ENCODE results near the gene HDAC11.

HDAC11 gene

DNA sequence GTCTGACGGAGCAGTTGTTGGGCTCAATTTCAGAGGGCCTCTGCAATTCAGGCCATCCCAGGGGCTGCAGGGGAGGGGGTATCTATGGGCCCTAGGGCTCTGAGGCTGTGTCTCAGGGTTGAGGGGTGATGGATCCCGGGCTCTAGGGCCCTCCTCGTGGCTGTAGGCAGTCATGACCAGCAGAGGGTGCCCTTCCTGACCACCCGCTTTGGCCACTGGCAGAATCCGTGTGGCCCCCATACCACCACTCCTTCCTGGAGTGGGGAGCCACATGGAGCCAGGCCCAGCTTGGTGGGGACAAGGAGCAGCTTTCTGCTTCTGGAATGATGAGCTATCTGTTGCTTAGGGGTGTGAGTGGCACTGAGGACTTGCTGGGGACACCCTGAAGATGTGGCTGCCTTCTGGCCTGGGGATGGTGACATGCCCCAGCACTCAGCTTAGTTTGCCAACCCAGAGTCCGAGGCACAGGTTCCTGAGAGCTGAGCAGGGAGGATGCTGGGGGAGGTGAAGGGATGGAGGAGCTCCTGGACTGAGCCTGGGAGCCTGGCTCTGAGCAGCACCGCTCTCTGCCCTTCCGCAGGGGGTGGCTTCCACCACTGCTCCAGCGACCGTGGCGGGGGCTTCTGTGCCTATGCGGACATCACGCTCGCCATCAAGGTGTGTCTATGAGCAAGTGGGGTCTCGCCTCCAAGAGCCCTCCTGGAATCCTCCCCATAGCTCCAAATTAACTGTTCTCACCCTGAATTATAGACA lies 20.2 kb downstream of the HDAC11 start:
- Mint-ChIP-seq H3K36me3 (ENCODE audit: insufficient read depth) (peaks cover 3% of the 10 kb centered on the region), H3K9me3 (no peaks in the 10 kb centered on the region), H3K27ac (ENCODE audit: low read depth) (no peak overlapping the region), H3K4me3 (no peak overlapping the region), H3K4me1 (peaks cover 3% of the 10 kb centered on the region), H3K27me3 (no peaks in the 10 kb centered on the region)
- no peak for ATAC-seq (replicated peaks; ENCODE audit: extremely low read depth, poor library complexity, severe bottlenecking)
- no peak for DNase-seq (ENCODE audit: low spot score in 2 of 2)

GRCh38 chr3:13501056-13501455 lies 20.9 kb downstream of the HDAC11 start:
- H3K27me3 Mint-ChIP-seq: no peaks in the 10 kb centered on the region
- H3K4me3 Mint-ChIP-seq: no peak overlapping the region
- peaks cover 1% of the 10 kb centered on the region for H3K36me3 Mint-ChIP-seq (ENCODE audit: insufficient read depth)
- H3K9me3 Mint-ChIP-seq: no peaks in the 10 kb centered on the region
- DNase-seq (ENCODE audit: low spot score in 2 of 2) (no peak), ATAC-seq (replicated peaks; ENCODE audit: extremely low read depth, poor library complexity, severe bottlenecking) (no peak)
- no peaks in the 10 kb centered on the region for H3K4me1 Mint-ChIP-seq
- H3K27ac Mint-ChIP-seq (ENCODE audit: low read depth): no peak overlapping the region

DNA sequence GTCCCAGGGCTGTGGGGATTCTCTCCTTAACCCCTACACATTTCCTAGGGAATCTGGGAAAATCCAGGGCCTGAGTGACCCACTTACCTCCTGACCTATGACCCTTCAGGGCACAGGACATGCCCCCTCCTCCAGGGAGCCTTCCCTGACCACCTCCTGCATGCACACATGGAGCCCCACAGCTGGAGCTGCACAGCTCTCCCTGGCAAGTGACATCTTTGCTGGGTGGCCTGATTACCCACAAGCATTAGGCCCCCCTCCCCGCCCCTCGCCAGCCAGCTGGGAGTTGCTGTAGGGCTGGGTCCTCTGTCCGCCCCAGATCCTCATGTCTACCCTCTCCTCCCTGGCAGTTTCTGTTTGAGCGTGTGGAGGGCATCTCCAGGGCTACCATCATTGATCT lies 21.4 kb downstream of the HDAC11 start:
- Mint-ChIP-seq H3K36me3 (ENCODE audit: insufficient read depth) (peaks cover 1% of the 10 kb centered on the region), H3K27ac (ENCODE audit: low read depth) (no peak overlapping the region), H3K4me1 (no peaks in the 10 kb centered on the region), H3K27me3 (no peaks in the 10 kb centered on the region), H3K9me3 (no peaks in the 10 kb centered on the region), H3K4me3 (no peak overlapping the region)
- ATAC-seq (replicated peaks; ENCODE audit: extremely low read depth, poor library complexity, severe bottlenecking) (no peak), DNase-seq (ENCODE audit: low spot score in 2 of 2) (no peak)

GRCh38 chr3:13501958-13502790 lies 22.1 kb downstream of the HDAC11 start:
- Mint-ChIP-seq H3K4me3 (no peak overlapping the region), H3K27me3 (no peaks in the 10 kb centered on the region), H3K4me1 (no peaks in the 10 kb centered on the region), H3K36me3 (ENCODE audit: insufficient read depth) (peaks cover 1% of the 10 kb centered on the region), H3K9me3 (no peaks in the 10 kb centered on the region), H3K27ac (ENCODE audit: low read depth) (no peak overlapping the region)
- no peak for DNase-seq (ENCODE audit: low spot score in 2 of 2)
- ATAC-seq (replicated peaks; ENCODE audit: extremely low read depth, poor library complexity, severe bottlenecking): no peak

DNA sequence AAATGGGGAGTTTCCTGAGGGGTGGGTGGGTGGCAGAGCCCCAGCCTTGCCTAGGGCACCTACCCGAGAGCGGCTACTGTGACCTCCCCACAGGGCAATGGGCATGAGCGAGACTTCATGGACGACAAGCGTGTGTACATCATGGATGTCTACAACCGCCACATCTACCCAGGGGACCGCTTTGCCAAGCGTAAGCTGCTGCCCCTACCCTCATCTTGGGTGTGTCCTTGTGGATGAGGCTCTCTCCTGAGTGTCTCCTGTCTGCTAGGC lies 22.6 kb downstream of the HDAC11 start:
- Mint-ChIP-seq H3K36me3 (ENCODE audit: insufficient read depth) (peaks cover 1% of the 10 kb centered on the region), H3K9me3 (no peaks in the 10 kb centered on the region), H3K27me3 (no peaks in the 10 kb centered on the region), H3K4me1 (no peaks in the 10 kb centered on the region), H3K27ac (ENCODE audit: low read depth) (no peak overlapping the region), H3K4me3 (no peak overlapping the region)
- no peak for ATAC-seq (replicated peaks; ENCODE audit: extremely low read depth, poor library complexity, severe bottlenecking)
- DNase-seq (ENCODE audit: low spot score in 2 of 2): no peak

- Mint-ChIP-seq H3K9me3 (no peaks in the 10 kb centered on the region), H3K4me3 (no peak overlapping the region), H3K36me3 (ENCODE audit: insufficient read depth) (peaks cover 1% of the 10 kb centered on the region), H3K27ac (ENCODE audit: low read depth) (no peak overlapping the region), H3K4me1 (no peaks in the 10 kb centered on the region), H3K27me3 (no peaks in the 10 kb centered on the region)
- ATAC-seq (replicated peaks; ENCODE audit: extremely low read depth, poor library complexity, severe bottlenecking): no peak
- DNase-seq (ENCODE audit: low spot score in 2 of 2): no peak
Observed at GRCh38 chr3:13504161-13504831, 24.2 kb downstream of the HDAC11 start.

DNA sequence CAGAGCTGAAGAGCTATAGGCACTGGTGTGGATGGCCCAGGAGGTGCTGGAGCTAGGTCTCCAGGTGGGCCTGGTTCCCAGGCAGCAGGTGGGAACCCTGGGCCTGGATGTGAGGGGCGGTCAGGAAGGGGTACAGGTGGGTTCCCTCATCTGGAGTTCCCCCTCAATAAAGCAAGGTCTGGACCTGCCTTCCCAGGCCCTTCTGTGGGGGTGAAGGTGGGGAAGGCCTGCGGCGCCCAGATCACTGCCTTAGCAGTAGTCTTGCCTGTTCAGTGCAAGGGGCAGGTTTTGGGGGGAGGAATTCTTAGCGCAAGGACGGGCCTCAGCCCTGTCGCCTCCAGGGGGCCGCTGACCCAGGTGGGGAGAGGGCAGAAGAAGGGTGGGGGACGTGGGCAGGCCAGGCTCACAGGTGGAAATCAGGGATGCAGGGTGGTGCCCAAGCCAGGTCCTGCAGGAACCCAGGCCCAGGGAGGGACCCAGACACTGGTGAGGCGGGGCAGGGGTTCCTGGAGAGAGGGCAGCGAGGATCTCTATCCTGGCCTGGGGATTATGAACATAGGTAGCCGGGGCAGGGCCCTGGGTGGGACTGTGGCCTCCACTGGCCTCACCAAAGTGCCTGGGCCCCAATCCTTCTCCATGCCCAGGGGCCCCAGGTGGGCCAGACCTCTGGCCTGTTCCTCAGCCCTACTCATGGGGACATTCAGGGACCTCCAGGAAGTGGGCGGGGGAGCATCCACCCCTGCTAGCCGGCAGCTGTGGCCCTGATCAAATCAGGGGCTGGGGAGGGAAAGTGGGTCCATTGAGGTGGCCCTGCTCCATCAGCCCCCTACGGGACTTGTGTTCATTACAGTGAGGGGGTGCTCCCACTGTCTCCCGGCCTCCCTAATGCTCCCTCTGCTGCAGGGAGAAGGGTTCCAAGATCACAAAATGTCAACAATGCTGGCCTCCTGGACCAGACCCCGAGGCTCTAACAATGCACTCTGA lies 25.3 kb downstream of the HDAC11 start:
- Mint-ChIP-seq H3K36me3 (ENCODE audit: insufficient read depth) (peaks cover 1% of the 10 kb centered on the region), H3K27me3 (no peaks in the 10 kb centered on the region), H3K4me1 (no peaks in the 10 kb centered on the region), H3K27ac (ENCODE audit: low read depth) (no peak overlapping the region), H3K4me3 (no peak overlapping the region), H3K9me3 (no peaks in the 10 kb centered on the region)
- no peak for DNase-seq (ENCODE audit: low spot score in 2 of 2)
- no peak for ATAC-seq (replicated peaks; ENCODE audit: extremely low read depth, poor library complexity, severe bottlenecking)

GRCh38 chr3:13506239-13506638 lies 26.1 kb downstream of the HDAC11 start:
- Mint-ChIP-seq H3K4me3 (no peak overlapping the region), H3K27me3 (no peaks in the 10 kb centered on the region), H3K27ac (ENCODE audit: low read depth) (no peak overlapping the region), H3K9me3 (no peaks in the 10 kb centered on the region), H3K4me1 (no peaks in the 10 kb centered on the region), H3K36me3 (ENCODE audit: insufficient read depth) (peaks cover 1% of the 10 kb centered on the region)
- ATAC-seq (replicated peaks; ENCODE audit: extremely low read depth, poor library complexity, severe bottlenecking) (no peak), DNase-seq (ENCODE audit: low spot score in 2 of 2) (no peak)

GRCh38 chr3:13506680-13507079 lies 26.6 kb downstream of the HDAC11 start:
- no peaks in the 10 kb centered on the region for H3K4me1 Mint-ChIP-seq
- H3K27ac Mint-ChIP-seq (ENCODE audit: low read depth): no peak overlapping the region

DNA sequence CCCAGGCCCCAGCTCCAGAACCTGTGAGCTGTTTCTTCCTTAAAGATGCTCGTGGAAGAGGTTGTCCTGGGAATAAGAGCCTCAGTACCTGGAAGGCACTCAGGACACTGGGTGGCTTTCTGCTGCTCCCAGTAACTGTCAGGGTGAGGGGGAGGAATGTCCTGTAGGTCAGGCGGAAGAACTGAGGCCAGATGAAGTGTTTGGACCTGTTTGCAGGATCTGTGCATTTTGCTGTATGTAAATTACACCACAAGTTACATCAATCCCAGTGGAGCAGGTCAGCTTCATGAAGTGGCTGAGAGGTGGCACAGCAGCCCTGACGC lies 27.1 kb downstream of the HDAC11 start:
- H3K4me1 Mint-ChIP-seq: no peaks in the 10 kb centered on the region

More at GRCh38 chr3:13506680-13507079, 26.6 kb downstream of the HDAC11 start:
- Mint-ChIP-seq H3K36me3 (ENCODE audit: insufficient read depth) (peaks cover 1% of the 10 kb centered on the region), H3K27me3 (peaks cover 4% of the 10 kb centered on the region), H3K9me3 (no peaks in the 10 kb centered on the region), H3K4me3 (no peak overlapping the region)
- ATAC-seq (replicated peaks; ENCODE audit: extremely low read depth, poor library complexity, severe bottlenecking) (no peak), DNase-seq (ENCODE audit: low spot score in 2 of 2) (no peak)

DNA sequence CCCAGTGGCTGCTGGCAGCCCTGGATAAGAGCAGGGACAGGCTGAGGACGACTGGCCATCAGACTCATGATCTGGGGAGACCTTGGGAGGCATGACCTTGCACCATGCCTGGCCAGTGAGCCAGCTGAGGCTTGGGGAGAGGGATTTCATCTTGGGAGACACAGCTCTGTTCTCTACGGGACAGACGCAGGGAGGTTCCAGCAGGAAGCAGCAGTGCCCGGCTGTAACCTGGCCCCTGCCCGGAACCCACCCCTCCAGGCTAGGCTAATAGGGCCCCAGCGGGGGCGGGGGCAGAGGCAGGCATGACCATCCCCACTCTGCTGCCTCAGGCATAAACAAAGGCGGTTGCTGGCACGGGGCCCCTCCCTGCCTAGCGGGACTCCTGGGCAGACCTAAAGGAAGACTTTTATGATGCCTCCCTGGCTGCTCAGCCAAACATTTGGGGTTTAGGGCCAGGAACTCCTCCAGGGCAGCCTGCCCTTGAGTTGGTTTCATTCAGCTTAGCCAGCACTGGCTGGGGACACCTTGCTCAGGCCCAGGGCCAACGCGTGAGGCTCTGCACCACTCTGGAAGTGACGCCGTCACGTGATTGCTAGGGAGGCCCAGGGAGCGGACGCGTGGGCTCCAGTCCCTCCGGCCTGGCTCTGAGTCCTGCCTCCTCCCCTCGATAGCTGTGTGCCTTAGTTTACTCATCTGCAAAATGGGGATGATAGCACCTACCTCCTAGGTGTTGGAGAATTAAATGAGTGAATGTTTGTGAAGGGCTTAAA lies 27.6 kb downstream of the HDAC11 start:
- DNase-seq (ENCODE audit: low spot score in 2 of 2) (no peak), ATAC-seq (replicated peaks; ENCODE audit: extremely low read depth, poor library complexity, severe bottlenecking) (no peak)
- Mint-ChIP-seq H3K4me3 (no peak overlapping the region), H3K36me3 (ENCODE audit: insufficient read depth) (peaks cover 1% of the 10 kb centered on the region), H3K4me1 (no peaks in the 10 kb centered on the region), H3K9me3 (no peaks in the 10 kb centered on the region), H3K27ac (ENCODE audit: low read depth) (no peak overlapping the region), H3K27me3 (peaks cover 8% of the 10 kb centered on the region)

More for the DNA sequence above, 27.1 kb downstream of the HDAC11 start:
- Mint-ChIP-seq H3K27ac (ENCODE audit: low read depth) (no peak overlapping the region), H3K9me3 (no peaks in the 10 kb centered on the region), H3K27me3 (peaks cover 8% of the 10 kb centered on the region), H3K36me3 (ENCODE audit: insufficient read depth) (peaks cover 1% of the 10 kb centered on the region), H3K4me3 (no peak overlapping the region)
- DNase-seq (ENCODE audit: low spot score in 2 of 2) (no peak), ATAC-seq (replicated peaks; ENCODE audit: extremely low read depth, poor library complexity, severe bottlenecking) (no peak)

All from central memory CD8-positive, alpha-beta T cell (primary cell).